ENCODE measurements around the gene E2F3.
"Not testable (repeated sequence)": the region's sequence is repeated elsewhere in the genome, so short reads cannot be mapped to it uniquely, and the experiment has no call there.

E2F3 gene

GRCh38 chr6:20479526-20479925, 77.8 kb downstream of the E2F3 start:
- Mint-ChIP-seq H3K27ac (no peak overlapping the region), H3K36me3 (ENCODE audit: low read depth) (peaks cover 32% of the 10 kb centered on the region), H3K4me1 (ENCODE audit: low read depth) (no peaks in the 10 kb centered on the region), H3K4me3 (no peak overlapping the region), H3K9me3 (no peaks in the 10 kb centered on the region), H3K27me3 (ENCODE audit: low read depth) (no peaks in the 10 kb centered on the region)

GRCh38 chr6:20481281-20481680, 79.6 kb downstream of the E2F3 start:
- Mint-ChIP-seq H3K9me3 (no peaks in the 10 kb centered on the region), H3K4me3 (no peak overlapping the region), H3K27me3 (ENCODE audit: low read depth) (no peaks in the 10 kb centered on the region), H3K36me3 (ENCODE audit: low read depth) (peaks cover 33% of the 10 kb centered on the region), H3K4me1 (ENCODE audit: low read depth) (no peaks in the 10 kb centered on the region), H3K27ac (no peak overlapping the region)

- no peaks in the 10 kb centered on the region for H3K9me3 Mint-ChIP-seq
- no peaks in the 10 kb centered on the region for H3K4me1 Mint-ChIP-seq (ENCODE audit: low read depth)
- H3K36me3 Mint-ChIP-seq (ENCODE audit: low read depth) = peaks cover 51% of the 10 kb centered on the region
- no peaks in the 10 kb centered on the region for H3K27me3 Mint-ChIP-seq (ENCODE audit: low read depth)
- no peak overlapping the region for H3K4me3 Mint-ChIP-seq
- H3K27ac Mint-ChIP-seq = no peak overlapping the region
Measured at GRCh38 chr6:20483887-20484497, 82.3 kb downstream of the E2F3 start.

- H3K9me3 Mint-ChIP-seq = no peaks in the 10 kb centered on the region
- H3K4me3 Mint-ChIP-seq = no peak overlapping the region
- H3K27me3 Mint-ChIP-seq (ENCODE audit: low read depth) = no peaks in the 10 kb centered on the region
- no peak overlapping the region for H3K27ac Mint-ChIP-seq
- H3K4me1 Mint-ChIP-seq (ENCODE audit: low read depth) = no peaks in the 10 kb centered on the region
- H3K36me3 Mint-ChIP-seq (ENCODE audit: low read depth) = peaks cover 64% of the 10 kb centered on the region
Measured at GRCh38 chr6:20486641-20487040, 85.0 kb downstream of the E2F3 start.

- H3K4me3 Mint-ChIP-seq = no peak overlapping the region
- H3K9me3 Mint-ChIP-seq = no peaks in the 10 kb centered on the region
- H3K36me3 Mint-ChIP-seq (ENCODE audit: low read depth) = peaks cover 57% of the 10 kb centered on the region
- H3K4me1 Mint-ChIP-seq (ENCODE audit: low read depth) = no peaks in the 10 kb centered on the region
- H3K27me3 Mint-ChIP-seq (ENCODE audit: low read depth) = no peaks in the 10 kb centered on the region
- no peak overlapping the region for H3K27ac Mint-ChIP-seq
Measured at GRCh38 chr6:20487669-20488375, 86.1 kb downstream of the E2F3 start.

GRCh38 chr6:20490591-20490990, 88.9 kb downstream of the E2F3 start:
- no peak overlapping the region for H3K27ac Mint-ChIP-seq
- H3K9me3 Mint-ChIP-seq = no peaks in the 10 kb centered on the region
- H3K36me3 Mint-ChIP-seq (ENCODE audit: low read depth) = peaks cover 44% of the 10 kb centered on the region
- no peaks in the 10 kb centered on the region for H3K4me1 Mint-ChIP-seq (ENCODE audit: low read depth)
- no peaks in the 10 kb centered on the region for H3K27me3 Mint-ChIP-seq (ENCODE audit: low read depth)
- H3K4me3 Mint-ChIP-seq = no peak overlapping the region

GRCh38 chr6:20492099-20492498, 90.4 kb downstream of the E2F3 start:
- Mint-ChIP-seq H3K36me3 (ENCODE audit: low read depth) (peaks cover 38% of the 10 kb centered on the region), H3K4me3 (no peak overlapping the region)

GRCh38 chr6:20497216-20498040, 95.7 kb downstream of the E2F3 start:
- Mint-ChIP-seq H3K4me1 (ENCODE audit: low read depth) (no peaks in the 10 kb centered on the region), H3K27ac (no peak overlapping the region), H3K4me3 (no peak overlapping the region), H3K27me3 (ENCODE audit: low read depth) (peaks cover 9% of the 10 kb centered on the region), H3K9me3 (peaks cover 4% of the 10 kb centered on the region), H3K36me3 (ENCODE audit: low read depth) (peaks cover 5% of the 10 kb centered on the region)

More at GRCh38 chr6:20492099-20492498, 90.4 kb downstream of the E2F3 start:
- Mint-ChIP-seq H3K9me3 (no peaks in the 10 kb centered on the region), H3K4me1 (ENCODE audit: low read depth) (no peaks in the 10 kb centered on the region), H3K27me3 (ENCODE audit: low read depth) (no peaks in the 10 kb centered on the region), H3K27ac (no peak overlapping the region)

GRCh38 chr6:20498041-20498385, 96.3 kb downstream of the E2F3 start:
- Mint-ChIP-seq H3K4me3 (no peak overlapping the region), H3K9me3 (peaks cover 8% of the 10 kb centered on the region), H3K27ac (no peak overlapping the region), H3K4me1 (ENCODE audit: low read depth) (no peaks in the 10 kb centered on the region), H3K27me3 (ENCODE audit: low read depth) (peaks cover 15% of the 10 kb centered on the region), H3K36me3 (ENCODE audit: low read depth) (peaks cover 5% of the 10 kb centered on the region)

GRCh38 chr6:20509212-20509611, 107.5 kb downstream of the E2F3 start:
- Mint-ChIP-seq H3K27ac (no peak overlapping the region), H3K27me3 (ENCODE audit: low read depth) (peaks cover 8% of the 10 kb centered on the region), H3K4me3 (no peak overlapping the region), H3K4me1 (ENCODE audit: low read depth) (no peaks in the 10 kb centered on the region), H3K9me3 (no peaks in the 10 kb centered on the region), H3K36me3 (ENCODE audit: low read depth) (no peaks in the 10 kb centered on the region)

GRCh38 chr6:20511852-20512251, 110.2 kb downstream of the E2F3 start:
- Mint-ChIP-seq H3K27ac (no peak overlapping the region), H3K9me3 (no peaks in the 10 kb centered on the region), H3K4me3 (no peak overlapping the region), H3K27me3 (ENCODE audit: low read depth) (peaks cover 8% of the 10 kb centered on the region), H3K36me3 (ENCODE audit: low read depth) (no peaks in the 10 kb centered on the region), H3K4me1 (ENCODE audit: low read depth) (no peaks in the 10 kb centered on the region)

- not testable (repeated sequence) for H3K27ac Mint-ChIP-seq; H3K9me3 Mint-ChIP-seq; H3K36me3 Mint-ChIP-seq (ENCODE audit: low read depth); H3K4me3 Mint-ChIP-seq
- H3K27me3 Mint-ChIP-seq (ENCODE audit: low read depth) = peaks cover 14% of the 10 kb centered on the region
- H3K4me1 Mint-ChIP-seq (ENCODE audit: low read depth) = peaks cover 11% of the 10 kb centered on the region
Measured at GRCh38 chr6:20525208-20525607, 123.5 kb downstream of the E2F3 start.

- not testable (repeated sequence) for H3K27ac Mint-ChIP-seq; H3K4me3 Mint-ChIP-seq; H3K36me3 Mint-ChIP-seq (ENCODE audit: low read depth); H3K27me3 Mint-ChIP-seq (ENCODE audit: low read depth); H3K9me3 Mint-ChIP-seq
- peaks cover 23% of the 10 kb centered on the region for H3K4me1 Mint-ChIP-seq (ENCODE audit: low read depth)
Measured at GRCh38 chr6:20529086-20529448, 127.4 kb downstream of the E2F3 start.

GRCh38 chr6:20532881-20533280, 131.2 kb downstream of the E2F3 start:
- peaks cover 35% of the 10 kb centered on the region for H3K4me1 Mint-ChIP-seq (ENCODE audit: low read depth)

GRCh38 chr6:20533746-20534294, 132.1 kb downstream of the E2F3 start:
- Mint-ChIP-seq H3K4me3 (peak overlapping the region; percentile 97), H3K36me3 (ENCODE audit: low read depth) (peaks cover 9% of the 10 kb centered on the region), H3K9me3 (no peaks in the 10 kb centered on the region), H3K27ac (peak overlapping the region; percentile 81), H3K4me1 (ENCODE audit: low read depth) (peaks cover 34% of the 10 kb centered on the region), H3K27me3 (ENCODE audit: low read depth) (no peaks in the 10 kb centered on the region)

More at GRCh38 chr6:20532881-20533280, 131.2 kb downstream of the E2F3 start:
- H3K36me3 Mint-ChIP-seq (ENCODE audit: low read depth) = peaks cover 7% of the 10 kb centered on the region
- peak overlapping the region; percentile 5 for H3K27ac Mint-ChIP-seq
- no peaks in the 10 kb centered on the region for H3K27me3 Mint-ChIP-seq (ENCODE audit: low read depth)
- no peaks in the 10 kb centered on the region for H3K9me3 Mint-ChIP-seq
- H3K4me3 Mint-ChIP-seq = no peak overlapping the region
